K562 (cell line): ENCODE data around the gene COASY. TPM values are rescaled to one million over a fixed set of nuclear protein-coding genes. Genes with fewer than 3 reads are reported as not detected.

Experiments used
- ATAC-seq: fragments of 200-7000 bp; cut with Tn5 transposase; 3 replicates; pipeline ENCODE4 v1.9.1; 2020; ENCODE audit warnings: moderate library complexity
- BruUV-seq: library from RNA; stranded (reverse); fragments of 400-500 nt; replicated peaks from 2 replicates; lab custom pipeline; 2021; lab: Mats Ljungman, UMichigan
- CTCF ChIA-PET: fragments of 300-600 bp; formaldehyde crosslinking; extraction: SDS; loops from one replicate; lab custom pipeline; 2021; ENCODE audit warnings: low intra/inter-chr PET ratio; lab: Yijun Ruan, JAX
- POLR2A ChIA-PET: fragments of 300-600, 350-650 bp; sonication (Branson Sonifier 250); formaldehyde crosslinking; extraction: SDS; loops from one replicate; lab custom pipeline; 2021; ENCODE audit warnings: antibody characterized with exemption, inconsistent platforms; lab: Yijun Ruan, JAX
- DNase-seq, 4 experiments: peaks; one replicate each; pipeline versions ENCODE4 v3.0.0 to v3.0.0-alpha.2; 2011 to 2018; ENCODE audit warnings: low spot score in 3 of 4, mixed read lengths in 3 of 4; ENCODE audit errors: extremely low read depth in 1 of 4
- FAIRE-seq: peaks from 2 replicates; lab custom pipeline; 2011; peaks lifted over from hg19 to GRCh38; lab: Jason Lieb, UNC
- H2AFZ ChIP-seq: 2 replicates; pipeline ENCODE4 v1.6.0; 2011; ENCODE audit warnings: low read depth, low read length, control low read depth, inconsistent platforms
- H3K27ac ChIP-seq: fragments of 200-600 bp; 3 replicates; pipeline ENCODE4 v1.8.0; 2011; ENCODE audit warnings: low read depth, mild to moderate bottlenecking, control low read depth, inconsistent platforms, low read length, moderate library complexity, mixed read lengths; ENCODE audit errors: extremely low read depth
- H3K27me3 ChIP-seq, 2 experiments: fragments of 300-600 bp in 1 of 2; 2 replicates in 1 of 2; 3 replicates in 1 of 2; pipeline versions ENCODE4 v1.6.0 to v1.8.0; 2011; ENCODE audit warnings: inconsistent platforms in 2 of 2, low read length in 2 of 2, mild to moderate bottlenecking in 1 of 2, mixed read lengths in 1 of 2, moderate library complexity in 1 of 2; ENCODE audit not compliant: control insufficient read depth in 2 of 2, insufficient read depth in 2 of 2
- H3K36me3 ChIP-seq: fragments of 300-600 bp; 3 replicates; pipeline ENCODE4 v1.8.0; 2011; ENCODE audit warnings: mild to moderate bottlenecking, low read length, inconsistent platforms; ENCODE audit not compliant: control insufficient read depth, insufficient read depth
- H3K4me1 ChIP-seq, 2 experiments: fragments of 200-600 bp in 1 of 2; replicated peaks in 1 of 2; 2 replicates in 1 of 2; 3 replicates in 1 of 2; pipeline versions ENCODE4 v1.5.1 to v1.8.0; 2011; ENCODE audit warnings: inconsistent platforms in 2 of 2, low read length in 2 of 2, mild to moderate bottlenecking in 1 of 2, mixed read lengths in 1 of 2, moderate library complexity in 1 of 2; ENCODE audit not compliant: control insufficient read depth in 2 of 2, insufficient read depth in 2 of 2
- H3K4me2 ChIP-seq: 2 replicates; pipeline ENCODE4 v1.6.1; 2011; ENCODE audit warnings: low read length, control low read depth, inconsistent platforms, mixed read lengths; ENCODE audit not compliant: insufficient read depth
- H3K4me3 ChIP-seq: fragments of 200-600 bp; sonication (generic), shearing (Covaris generic); 2 replicates; pipeline ENCODE4 v1.5.1; 2016; ENCODE audit warnings: control low read depth, inconsistent platforms
- H3K79me2 ChIP-seq: fragments of 200-600 bp; 3 replicates; pipeline ENCODE4 v1.8.0; 2011; ENCODE audit warnings: low read length, inconsistent platforms; ENCODE audit not compliant: control insufficient read depth, insufficient read depth
- H3K9ac ChIP-seq, 2 experiments: 2 replicates each; pipeline versions ENCODE4 v1.6.0 to v1.6.1; 2011; ENCODE audit warnings: low read depth in 2 of 2, low read length in 2 of 2, control low read depth in 1 of 2, inconsistent platforms in 1 of 2, mild to moderate bottlenecking in 1 of 2, mixed read lengths in 1 of 2; ENCODE audit not compliant: insufficient read depth in 1 of 2
- H3K9me1 ChIP-seq: one replicate; pipeline ENCODE4 v1.6.0; 2011; ENCODE audit warnings: inconsistent platforms, mild to moderate bottlenecking, low read length, moderate library complexity; ENCODE audit not compliant: control insufficient read depth, insufficient read depth
- H3K9me3 ChIP-seq: replicated peaks from 2 replicates; pipeline ENCODE4 v1.5.1; 2011; ENCODE audit warnings: low read depth, low read length, inconsistent platforms; ENCODE audit not compliant: control insufficient read depth, insufficient read depth
- H4K20me1 ChIP-seq: replicated peaks from 2 replicates; pipeline ENCODE4 v1.6.1; 2011; ENCODE audit warnings: low read length, inconsistent platforms, mixed read lengths; ENCODE audit not compliant: control insufficient read depth, insufficient read depth
- ATF1 ChIP-seq, 2 experiments: fragments of 450-650 bp in 1 of 2; IDR thresholded peaks; 2 replicates each; pipeline ENCODE4 v1.6.1; 2016; ENCODE audit warnings: missing compliant biosample characterization in 1 of 2, missing genetic modification characterization in 1 of 2
- ATF6 ChIP-seq: sonication (generic); formaldehyde crosslinking; IDR thresholded peaks from 2 replicates; pipeline ENCODE4 v1.4.0; 2020; ENCODE audit warnings: mild to moderate bottlenecking, missing genetic modification reagents
- BRCA1 ChIP-seq, 2 experiments: fragments of 450-650 bp in 1 of 2; sonication (generic) in 1 of 2; formaldehyde crosslinking in 1 of 2; IDR thresholded peaks; 2 replicates each; pipeline versions ENCODE4 v1.5.0 to v1.6.1; 2017 to 2020; ENCODE audit warnings: mild to moderate bottlenecking in 1 of 2, missing genetic modification reagents in 1 of 2
- BRF1 ChIP-seq: IDR thresholded peaks from 3 replicates; pipeline ENCODE4 v1.6.1; 2011; ENCODE audit warnings: borderline replicate concordance, mild to moderate bottlenecking; ENCODE audit not compliant: insufficient read length; ENCODE audit errors: extremely low read depth
- CREB1 ChIP-seq, 2 experiments: sonication (generic) in 1 of 2; formaldehyde crosslinking in 1 of 2; IDR thresholded peaks; 2 replicates each; pipeline versions ENCODE4 v1.6.1 to v1.8.0; 2012 to 2022; ENCODE audit warnings: inconsistent platforms in 1 of 2, mild to moderate bottlenecking in 1 of 2, missing genetic modification reagents in 1 of 2, moderate library complexity in 1 of 2
- HBP1 ChIP-seq: fragments of 450-650 bp; formaldehyde crosslinking; IDR thresholded peaks from 2 replicates; pipeline ENCODE4 v1.4.0; 2022; ENCODE audit warnings: missing genetic modification characterization
- HLTF ChIP-seq: fragments of 450-650 bp; IDR thresholded peaks from 2 replicates; pipeline ENCODE4 v1.6.1; 2016
- JUNB ChIP-seq: fragments of 450-650 bp; formaldehyde crosslinking; conservative IDR thresholded peaks from 2 replicates; pipeline ENCODE4 v1.4.0; 2020; ENCODE audit warnings: mild to moderate bottlenecking
- KDM5B ChIP-seq: fragments of 200-600 bp; sonication (generic); IDR thresholded peaks from 2 replicates; pipeline ENCODE4 v1.6.1; 2012; ENCODE audit warnings: low read depth, mild to moderate bottlenecking, moderate library complexity, low read length, control low read depth, inconsistent platforms; ENCODE audit not compliant: insufficient replicate concordance
- MEIS2 ChIP-seq: fragments of 450-650 bp; IDR thresholded peaks from 2 replicates; pipeline ENCODE4 v1.6.1; 2014; ENCODE audit warnings: mild to moderate bottlenecking; ENCODE audit not compliant: partially characterized antibody
- MTA2 ChIP-seq: fragments of 450-650 bp; IDR thresholded peaks from 2 replicates; pipeline ENCODE4 v1.6.1; 2016; ENCODE audit warnings: low read depth
- TRIM25 ChIP-seq: fragments of 450-650 bp; IDR thresholded peaks from 2 replicates; pipeline ENCODE4 v1.7.0; 2016; ENCODE audit warnings: borderline replicate concordance
- ZNF583 ChIP-seq: fragments of 250-450 bp; sonication (Bioruptor Pico); IDR thresholded peaks from 2 replicates; pipeline ENCODE4 v1.4.0; 2020
- WGBS: fragments of 100-300 bp; shearing (Covaris generic); methylation state at CpG from one replicate; pipeline ENCODE4 v1.1.6; 2016; ENCODE audit warnings: low coverage, mixed read lengths; ENCODE audit not compliant: insufficient coverage; ENCODE audit errors: missing lambda C conversion rate; 5-methylcytosine and 5-hydroxymethylcytosine counted together
- in situ Hi-C: fragments of 300-500 bp; cut with MboI; formaldehyde crosslinking; loops from 4 replicates; pipeline ENCODE4 v1.15.0; 2018; ENCODE audit warnings: inconsistent platforms, mixed read lengths
- intact Hi-C: fragments of 100-400 bp; cut with micrococcal nuclease; formaldehyde crosslinking; loops from 2 replicates; pipeline ENCODE4 v1.14.2; 2022
- polyA plus RNA-seq, 8 experiments: library from polyadenylated mRNA; depleted of rRNA in 4 of 8; stranded (reverse) in 5 of 8; unstranded in 3 of 8; fragments of >200 nt; fragmentation: Nextera tagmentation in 2 of 8; fragmentation: Illumina TruSeq in 1 of 8; extraction: Ambion mirVana in 2 of 8; extraction: Trizol in 1 of 8; gene quantifications; 2 replicates each; pipeline versions ENCODE4 v1.2.1 to v1.2.3, GENCODE V29; 2011 to 2014; ENCODE audit warnings: inconsistent platforms in 1 of 8, missing spikeins in 1 of 8
- total RNA-seq, 7 experiments: library from RNA; depleted of rRNA in 6 of 7; stranded (reverse); fragments of >200 nt in 6 of 7; fragmentation: Illumina TruSeq in 2 of 7; extraction: Trizol in 2 of 7; gene quantifications; 2 replicates each; pipeline versions ENCODE4 v1.2.1 to v1.2.3, GENCODE V29; 2011 to 2021; ENCODE audit warnings: low replicate concordance in 1 of 7
- TF ChIP-seq, protein P1 (sequence below): sonication (generic); formaldehyde crosslinking; IDR thresholded peaks from 2 replicates; pipeline ENCODE4 v1.8.1; 2022; ENCODE audit warnings: missing genetic modification reagents

Gene COASY
- total and polyA plus RNA-seq, 9 of the 15 experiments (the other 6 are each of a cell fraction or from before 2014, with no cell fraction given) = 25.4 to 175 (median 62.3) TPM

GRCh38 chr17:42518046-42518754 is 43.7 kb upstream of the COASY start:
- BruUV-seq = TSS peak; percentile 6
- peaks cover 11% of the 10 kb centered on the region; the same call in 1 of the 3 replicates for H3K79me2 ChIP-seq
- no peaks in the 10 kb centered on the region for H4K20me1 ChIP-seq
- peak; percentile 37 to 81 (median 52) for DNase-seq
- H3K27ac ChIP-seq = peak overlapping the region; percentile 86
- H3K27me3 ChIP-seq = no peaks in the 10 kb centered on the region
- no peaks in the 10 kb centered on the region for H3K9me3 ChIP-seq
- FAIRE-seq = no peak
- H2AFZ ChIP-seq = no peak overlapping the region
- no peak overlapping the region for H3K4me3 ChIP-seq
- H3K4me1 ChIP-seq = peaks cover 51 to 69% of the 10 kb centered on the region in 2 experiments
- in situ Hi-C loops (no loop called here), intact Hi-C loops (loop anchor here (5.0 kb wide), 4 partner anchors 46 to 196 kb away; no protein-coding TSS in a partner anchor)
- H3K9ac ChIP-seq = peak overlapping the region; percentile 8 to 62; a peak in 3 of 4 replicates
- peak; percentile 9 for ATAC-seq
- POLR2A ChIA-PET = interaction anchor here (0.7 to 3.9 kb wide), 15 partner anchors 9 to 210 kb away, joined by 3 to 15 read pairs (median 4); partner anchors contain the start of genes CAVIN1, NAGLU, PSMC3IP and STAT3
- peaks cover 87% of the 10 kb centered on the region for H3K36me3 ChIP-seq
- H3K4me2 ChIP-seq = peak overlapping the region; percentile 63
- H3K9me1 ChIP-seq = peaks cover 7% of the 10 kb centered on the region
- CTCF ChIA-PET = interaction anchor here (1.1 to 2.9 kb wide), 5 partner anchors 9 to 255 kb away, joined by 3 to 43 read pairs (median 6); partner anchors contain the start of gene VPS25
- 24% methylated on average over 9 of the region's 9 CpGs for WGBS
- TF ChIP-seq BRCA1 (IDR thresholded peaks at IDR 0.05) = no peak
- TF ChIP-seq BRCA1 (CRISPR knock-in tag; IDR thresholded peaks at IDR 0.05) = no peak
- no peak for TF ChIP-seq KDM5B
- TF ChIP-seq JUNB (CRISPR knock-in tag) = no peak
- TF ChIP-seq BRF1 = no peak
- no peak for TF ChIP-seq ZNF583 (CRISPR knock-in tag)
- no peak for TF ChIP-seq HLTF
- TF ChIP-seq, protein P1, sequence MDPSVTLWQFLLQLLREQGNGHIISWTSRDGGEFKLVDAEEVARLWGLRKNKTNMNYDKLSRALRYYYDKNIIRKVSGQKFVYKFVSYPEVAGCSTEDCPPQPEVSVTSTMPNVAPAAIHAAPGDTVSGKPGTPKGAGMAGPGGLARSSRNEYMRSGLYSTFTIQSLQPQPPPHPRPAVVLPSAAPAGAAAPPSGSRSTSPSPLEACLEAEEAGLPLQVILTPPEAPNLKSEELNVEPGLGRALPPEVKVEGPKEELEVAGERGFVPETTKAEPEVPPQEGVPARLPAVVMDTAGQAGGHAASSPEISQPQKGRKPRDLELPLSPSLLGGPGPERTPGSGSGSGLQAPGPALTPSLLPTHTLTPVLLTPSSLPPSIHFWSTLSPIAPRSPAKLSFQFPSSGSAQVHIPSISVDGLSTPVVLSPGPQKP (CRISPR knock-in tag) = no peak
- TF ChIP-seq TRIM25 = no peak
- peak; percentile 30; the same call in 1 of the 2 replicates for TF ChIP-seq MTA2
- TF ChIP-seq HBP1 (CRISPR knock-in tag) = no peak
- TF ChIP-seq CREB1 (IDR thresholded peaks at IDR 0.05) = no peak; the same call in 1 of the 2 replicates
- TF ChIP-seq CREB1 (CRISPR knock-in tag; IDR thresholded peaks at IDR 0.05) = no peak; the same call in 1 of the 2 replicates
- TF ChIP-seq ATF1 (CRISPR knock-in tag; IDR thresholded peaks at IDR 0.05) = no peak
- 0 out of 2 replicates have a peak, but pooled peaks have one; percentile 15 for TF ChIP-seq ATF1 (tag; IDR thresholded peaks at IDR 0.05)
- TF ChIP-seq MEIS2 = peak; percentile 91
- no peak for TF ChIP-seq ATF6
